Hepatic stellate cell (primary cell): ENCODE measurements around the gene MYH10.
A peak's percentile ranks its signal among the peaks of the same experiment; 100 is the strongest.
"Not testable (repeated sequence)": the region's sequence is repeated elsewhere in the genome, so short reads cannot be mapped to it uniquely, and the experiment has no call there.

Experiments used
- DNase-seq: peaks from one replicate; pipeline ENCODE4 v3.0.0; 2011; ENCODE audit warnings: low spot score

Gene MYH10

GRCh38 chr17:8556074-8556473 is 74.5 kb downstream of the MYH10 start:
- no peak for DNase-seq

- no peak for DNase-seq
Observed at GRCh38 chr17:8555062-8555461, 75.5 kb downstream of the MYH10 start.

- no peak for DNase-seq
Observed at GRCh38 chr17:8552577-8553320, 77.8 kb downstream of the MYH10 start.

- peak; percentile 12 for DNase-seq
Observed at GRCh38 chr17:8542599-8543502, 87.7 kb downstream of the MYH10 start.

GRCh38 chr17:8539976-8540375 is 90.5 kb downstream of the MYH10 start:
- DNase-seq, result not testable (repeated sequence)

GRCh38 chr17:8537734-8538133 is 92.8 kb downstream of the MYH10 start:
- no peak for DNase-seq

- DNase-seq, result no peak
Observed at GRCh38 chr17:8534498-8535188, 95.9 kb downstream of the MYH10 start.

GRCh38 chr17:8532021-8532420 is 98.5 kb downstream of the MYH10 start:
- DNase-seq, result peak; percentile 56

GRCh38 chr17:8522577-8522976 is 107.9 kb downstream of the MYH10 start:
- no peak for DNase-seq

GRCh38 chr17:8520981-8521380 is 109.5 kb downstream of the MYH10 start:
- DNase-seq, result no peak

GRCh38 chr17:8518850-8519249 is 111.7 kb downstream of the MYH10 start:
- DNase-seq, result no peak

GRCh38 chr17:8518326-8518725 is 112.2 kb downstream of the MYH10 start:
- no peak for DNase-seq

GRCh38 chr17:8514801-8515200 is 115.7 kb downstream of the MYH10 start:
- no peak for DNase-seq

- DNase-seq, result no peak
Observed at GRCh38 chr17:8506145-8506544, 124.4 kb downstream of the MYH10 start.

- no peak for DNase-seq
Observed at GRCh38 chr17:8504460-8505207, 125.9 kb downstream of the MYH10 start.

- DNase-seq, result no peak
Observed at GRCh38 chr17:8503807-8504206, 126.7 kb downstream of the MYH10 start.

- no peak for DNase-seq
Observed at GRCh38 chr17:8503368-8503767, 127.2 kb downstream of the MYH10 start.

- DNase-seq, result no peak
Observed at GRCh38 chr17:8502126-8502525, 128.4 kb downstream of the MYH10 start.

- no peak for DNase-seq
Observed at GRCh38 chr17:8500609-8501008, 129.9 kb downstream of the MYH10 start.

- no peak for DNase-seq
Observed at GRCh38 chr17:8499614-8500013, 130.9 kb downstream of the MYH10 start.

GRCh38 chr17:8499171-8499570 is 131.4 kb downstream of the MYH10 start:
- no peak for DNase-seq

- no peak for DNase-seq
Observed at GRCh38 chr17:8496081-8496480, 134.4 kb downstream of the MYH10 start.
